Ectodermal cell (in vitro differentiated cells): ENCODE results near the gene PSME3IP1. TPM values are rescaled to one million over a fixed set of nuclear protein-coding genes. Genes with fewer than 3 reads are reported as not detected.

Experiments used
- H3K27ac ChIP-seq: 2 replicates; pipeline ENCODE4 v1.7.0; 2013; ENCODE audit warnings: mild to moderate bottlenecking, low read depth, low read length; ENCODE audit not compliant: insufficient read depth, poor library complexity, severe bottlenecking
- H3K27me3 ChIP-seq: 2 replicates; pipeline ENCODE4 v1.7.0; 2013; ENCODE audit warnings: mild to moderate bottlenecking, low read length; ENCODE audit not compliant: insufficient read depth, control insufficient read depth, poor library complexity, severe bottlenecking
- H3K36me3 ChIP-seq: one replicate; pipeline ENCODE4 v1.7.0; 2013; ENCODE audit warnings: low read length; ENCODE audit not compliant: control insufficient read depth, insufficient read depth
- H3K4me1 ChIP-seq: one replicate; pipeline ENCODE4 v1.7.0; 2013; ENCODE audit warnings: low read length; ENCODE audit not compliant: control insufficient read depth, insufficient read depth
- H3K4me3 ChIP-seq: 2 replicates; pipeline ENCODE4 v1.7.0; 2013; ENCODE audit warnings: low read depth, low read length, control low read depth; ENCODE audit not compliant: insufficient read depth
- H3K9me3 ChIP-seq: 2 replicates; pipeline ENCODE4 v1.7.0; 2013; ENCODE audit warnings: mild to moderate bottlenecking, low read length, moderate library complexity; ENCODE audit not compliant: control insufficient read depth
- WGBS, 2 experiments: methylation state at CpG; one replicate each; pipeline ENCODE4 v1.1.7; 2013; ENCODE audit warnings: missing lambda C conversion rate in 2 of 2; 5-methylcytosine and 5-hydroxymethylcytosine counted together
- polyA plus RNA-seq, 4 experiments: library from polyadenylated mRNA; stranded (reverse); fragments of 50-300 nt; gene quantifications; one replicate each; pipeline ENCODE4 v1.2.3, GENCODE V29; 2013

The PSME3IP1 gene
- 144 TPM for polyA plus RNA-seq (2013, experiment 1 of 4)
- 121 TPM for polyA plus RNA-seq (2013, experiment 2 of 4)
- polyA plus RNA-seq (2013, experiment 3 of 4): 92.5 TPM
- 114 TPM for polyA plus RNA-seq (2013, experiment 4 of 4)

DNA sequence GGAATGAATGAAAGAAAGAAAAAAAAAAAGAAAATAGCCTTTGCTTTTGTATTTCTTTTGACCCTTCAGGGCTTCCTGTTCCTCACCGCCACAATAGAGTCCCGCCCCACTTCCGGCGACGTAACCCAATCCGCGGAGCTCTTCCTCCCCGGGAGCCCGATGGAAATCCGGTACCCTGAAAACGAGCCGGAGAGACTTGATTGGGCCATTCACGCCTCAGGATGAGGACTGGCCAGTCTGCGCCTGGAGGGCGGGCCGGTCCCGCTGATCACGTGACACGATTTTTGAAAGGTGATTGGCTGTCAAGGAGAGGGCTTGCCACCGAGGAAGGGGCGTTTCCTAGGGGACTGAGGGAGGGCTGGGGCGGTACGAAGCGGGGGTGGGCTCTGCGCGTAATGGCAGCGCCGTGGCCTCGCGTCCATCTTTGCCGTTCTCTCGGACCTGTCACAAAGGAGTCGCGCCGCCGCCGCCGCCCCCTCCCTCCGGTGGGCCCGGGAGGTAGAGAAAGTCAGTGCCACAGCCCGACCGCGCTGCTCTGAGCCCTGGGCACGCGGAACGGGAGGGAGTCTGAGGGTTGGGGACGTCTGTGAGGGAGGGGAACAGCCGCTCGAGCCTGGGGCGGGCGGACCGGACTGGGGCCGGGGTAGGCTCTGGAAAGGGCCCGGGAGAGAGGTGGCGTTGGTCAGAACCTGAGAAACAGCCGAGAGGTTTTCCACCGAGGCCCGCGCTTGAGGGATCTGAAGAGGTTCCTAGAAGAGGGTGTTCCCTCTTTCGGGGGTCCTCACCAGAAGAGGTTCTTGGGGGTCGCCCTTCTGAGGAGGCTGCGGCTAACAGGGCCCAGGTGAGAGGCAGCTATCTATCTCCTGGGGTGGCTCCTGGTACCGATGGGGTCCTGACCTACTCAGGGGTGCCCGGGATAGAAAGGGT lies at the start of gene PSME3IP1, which contains the start of gene RSPRY1:
PSME3IP1 (minus strand) TSS at position 95 of the 927 bp plus-strand sequence. CDS start 12,185 bp downstream, outside the sequence.
RSPRY1 (plus strand) TSS at position 385 of the 927 bp plus-strand sequence. CDS start 18,330 bp downstream, outside the sequence.
- peaks cover 15% of the 10 kb centered on the region for H3K4me1 ChIP-seq
- peak within 1 kb of the TSS; percentile 75 for H3K27ac ChIP-seq
- no peaks in the 10 kb centered on the region for H3K27me3 ChIP-seq
- H3K36me3 ChIP-seq: no peaks in the 10 kb centered on the region
- H3K4me3 ChIP-seq: peak within 1 kb of the TSS; percentile 99
- H3K9me3 ChIP-seq: peaks cover 2% of the 10 kb centered on the region
- WGBS, 2 experiments: 0% methylated on average over 64 of the region's 64 CpGs

- Histone ChIP-seq H3K27ac (no peak overlapping the region), H3K9me3 (no peaks in the 10 kb centered on the region), H3K27me3 (no peaks in the 10 kb centered on the region), H3K4me3 (no peak overlapping the region), H3K4me1 (no peaks in the 10 kb centered on the region), H3K36me3 (peaks cover 36% of the 10 kb centered on the region)
- 92 to 93% methylated on average over 8 of the region's 8 CpGs for WGBS, 2 experiments
Observed at GRCh38 chr16:57235128-57236021, 49.5 kb upstream of the PSME3IP1 start.

GRCh38 chr16:57234707-57235092 lies 48.9 kb upstream of the PSME3IP1 start:
- Histone ChIP-seq H3K9me3 (no peaks in the 10 kb centered on the region), H3K4me3 (no peak overlapping the region), H3K36me3 (peaks cover 36% of the 10 kb centered on the region), H3K27me3 (no peaks in the 10 kb centered on the region), H3K27ac (no peak overlapping the region), H3K4me1 (no peaks in the 10 kb centered on the region)

GRCh38 chr16:57233944-57234706 lies 48.3 kb upstream of the PSME3IP1 start:
- Histone ChIP-seq H3K36me3 (peaks cover 36% of the 10 kb centered on the region), H3K27ac (no peak overlapping the region), H3K27me3 (no peaks in the 10 kb centered on the region), H3K9me3 (no peaks in the 10 kb centered on the region), H3K4me3 (no peak overlapping the region), H3K4me1 (no peaks in the 10 kb centered on the region)
- 94 to 96% methylated on average over 9 of the region's 9 CpGs for WGBS, 2 experiments

GRCh38 chr16:57231821-57232350 lies 46.0 kb upstream of the PSME3IP1 start:
- Histone ChIP-seq H3K27ac (no peak overlapping the region), H3K36me3 (peaks cover 49% of the 10 kb centered on the region), H3K4me3 (no peak overlapping the region), H3K4me1 (no peaks in the 10 kb centered on the region), H3K27me3 (no peaks in the 10 kb centered on the region), H3K9me3 (no peaks in the 10 kb centered on the region)
- WGBS, 2 experiments: 92 to 95% methylated on average over 3 of the region's 3 CpGs

DNA sequence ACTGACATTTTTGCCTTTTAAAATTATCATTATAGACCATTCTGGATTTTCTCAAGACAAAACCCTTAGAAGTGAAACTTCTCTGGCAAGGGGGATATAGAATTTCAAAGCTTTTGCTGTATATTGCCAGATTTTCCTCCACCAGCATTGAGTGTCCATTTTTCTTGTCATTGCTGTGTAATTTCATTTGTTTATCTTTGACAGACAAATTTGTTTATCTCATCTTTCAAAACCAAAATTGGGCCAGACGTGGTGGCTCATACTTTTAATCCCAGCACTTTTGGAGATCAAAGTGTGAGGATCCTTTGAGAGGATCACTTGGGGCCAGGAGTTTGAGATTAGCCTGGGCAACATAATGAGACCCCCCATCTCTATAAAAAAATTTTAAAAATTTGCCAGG lies 43.2 kb upstream of the PSME3IP1 start:
- no peak overlapping the region for H3K4me3 ChIP-seq
- no peaks in the 10 kb centered on the region for H3K4me1 ChIP-seq
- H3K27me3 ChIP-seq: no peaks in the 10 kb centered on the region
- WGBS, 2 experiments: 89 to 92% methylated on average over 1 of the region's 1 CpG
- H3K9me3 ChIP-seq: no peaks in the 10 kb centered on the region
- no peak overlapping the region for H3K27ac ChIP-seq
- peaks cover 47% of the 10 kb centered on the region for H3K36me3 ChIP-seq

- Histone ChIP-seq H3K9me3 (no peaks in the 10 kb centered on the region), H3K4me3 (no peak overlapping the region), H3K4me1 (no peaks in the 10 kb centered on the region), H3K36me3 (peaks cover 45% of the 10 kb centered on the region), H3K27ac (no peak overlapping the region), H3K27me3 (no peaks in the 10 kb centered on the region)
- 97 to 98% methylated on average over 4 of the region's 4 CpGs for WGBS, 2 experiments
Observed at GRCh38 chr16:57226701-57227621, 41.1 kb upstream of the PSME3IP1 start.

GRCh38 chr16:57225978-57226377 lies 40.1 kb upstream of the PSME3IP1 start:
- WGBS, 2 experiments: 90 to 96% methylated on average over 7 of the region's 7 CpGs

More at GRCh38 chr16:57225978-57226377, 40.1 kb upstream of the PSME3IP1 start:
- peaks cover 40% of the 10 kb centered on the region for H3K36me3 ChIP-seq
- no peaks in the 10 kb centered on the region for H3K27me3 ChIP-seq
- no peak overlapping the region for H3K4me3 ChIP-seq
- no peaks in the 10 kb centered on the region for H3K9me3 ChIP-seq
- no peak overlapping the region for H3K27ac ChIP-seq
- H3K4me1 ChIP-seq: no peaks in the 10 kb centered on the region
